Measurements from ENCODE around the gene SNTB2. TPM values are rescaled to one million over a fixed set of nuclear protein-coding genes. Genes with fewer than 3 reads are reported as not detected.
A peak's percentile ranks its signal among the peaks of the same experiment; 100 is the strongest.
"Not testable (repeated sequence)": the region's sequence is repeated elsewhere in the genome, so short reads cannot be mapped to it uniquely, and the experiment has no call there.

SNTB2 gene
- total and polyA plus RNA-seq, 9 of the 15 experiments (the other 6 are each of a cell fraction or from before 2014, with no cell fraction given), result 1.2 to 13.7 (median 5.7) TPM

DNA sequence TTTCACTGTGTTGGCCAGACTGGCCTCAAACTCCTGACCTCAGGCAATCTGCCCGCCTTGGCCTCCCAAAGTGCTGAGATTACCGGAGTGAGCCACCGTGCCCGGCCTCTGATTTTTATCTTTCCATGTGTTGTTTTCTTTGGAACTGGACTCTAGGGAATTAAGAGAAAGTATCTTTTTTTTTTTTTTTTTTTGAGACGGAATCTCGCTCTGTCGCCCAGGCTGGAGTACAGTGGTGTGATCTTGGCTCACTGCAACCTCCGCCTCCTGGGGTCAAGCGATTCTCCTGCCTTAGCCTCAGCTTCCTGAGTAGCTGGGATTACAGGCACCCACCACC, 72.4 kb downstream of the SNTB2 start:
- H2AFZ ChIP-seq (ENCODE audit: low read depth, low read length); H3K4me2 ChIP-seq (ENCODE audit: insufficient read depth, low read length); DNase-seq (ENCODE audit: extremely low read depth in 1 of 4, low spot score in 3 of 4); CTCF ChIA-PET (ENCODE audit: low intra/inter-chr PET ratio); H3K4me1 ChIP-seq (replicated peaks in 1 of 2; ENCODE audit: control insufficient read depth in 2 of 2, insufficient read depth in 2 of 2, low read length in 2 of 2); intact Hi-C loops (cut with micrococcal nuclease); H3K27me3 ChIP-seq (ENCODE audit: control insufficient read depth in 2 of 2, insufficient read depth in 2 of 2, low read length in 2 of 2); H3K9me3 ChIP-seq (replicated peaks; ENCODE audit: control insufficient read depth, insufficient read depth, low read depth, low read length); FAIRE-seq; H3K9me1 ChIP-seq (ENCODE audit: control insufficient read depth, insufficient read depth, low read length); H3K79me2 ChIP-seq (ENCODE audit: control insufficient read depth, insufficient read depth, low read length); ATAC-seq; H3K27ac ChIP-seq (ENCODE audit: extremely low read depth, low read depth, low read length); H3K36me3 ChIP-seq (ENCODE audit: control insufficient read depth, insufficient read depth, low read length); in situ Hi-C loops (cut with MboI); BruUV-seq (replicated peaks); H3K4me3 ChIP-seq; H4K20me1 ChIP-seq (replicated peaks; ENCODE audit: control insufficient read depth, insufficient read depth, low read length): not testable (repeated sequence)
- POLR2A ChIA-PET, result interaction anchor here (0.9 to 1.1 kb wide), 2 partner anchors 8 to 15 kb away, joined by 3 to 4 read pairs; no protein-coding TSS in a partner anchor
- 82% methylated on average over 6 of the region's 9 CpGs for WGBS (ENCODE audit: insufficient coverage, low coverage, missing lambda C conversion rate)
- H3K9ac ChIP-seq (ENCODE audit: insufficient read depth in 1 of 2, low read depth in 2 of 2, low read length in 2 of 2), result 0 out of 4 replicates have a peak overlapping the region, but pooled peaks of 1 of the 2 experiments have one; percentile 8

GRCh38 chr16:69260019-69260418, 73.1 kb downstream of the SNTB2 start:
- H3K27ac ChIP-seq (ENCODE audit: extremely low read depth, low read depth, low read length), result no peak overlapping the region
- no peaks in the 10 kb centered on the region for H3K9me1 ChIP-seq (ENCODE audit: control insufficient read depth, insufficient read depth, low read length)
- WGBS (ENCODE audit: insufficient coverage, low coverage, missing lambda C conversion rate), result 33% methylated on average over 4 of the region's 4 CpGs
- no peak overlapping the region for H2AFZ ChIP-seq (ENCODE audit: low read depth, low read length)
- H3K36me3 ChIP-seq (ENCODE audit: control insufficient read depth, insufficient read depth, low read length), result peaks cover 7% of the 10 kb centered on the region; the same call in 1 of the 3 replicates
- H3K9ac ChIP-seq (ENCODE audit: insufficient read depth in 1 of 2, low read depth in 2 of 2, low read length in 2 of 2), result no peak overlapping the region
- TF ChIP-seq, protein P1, sequence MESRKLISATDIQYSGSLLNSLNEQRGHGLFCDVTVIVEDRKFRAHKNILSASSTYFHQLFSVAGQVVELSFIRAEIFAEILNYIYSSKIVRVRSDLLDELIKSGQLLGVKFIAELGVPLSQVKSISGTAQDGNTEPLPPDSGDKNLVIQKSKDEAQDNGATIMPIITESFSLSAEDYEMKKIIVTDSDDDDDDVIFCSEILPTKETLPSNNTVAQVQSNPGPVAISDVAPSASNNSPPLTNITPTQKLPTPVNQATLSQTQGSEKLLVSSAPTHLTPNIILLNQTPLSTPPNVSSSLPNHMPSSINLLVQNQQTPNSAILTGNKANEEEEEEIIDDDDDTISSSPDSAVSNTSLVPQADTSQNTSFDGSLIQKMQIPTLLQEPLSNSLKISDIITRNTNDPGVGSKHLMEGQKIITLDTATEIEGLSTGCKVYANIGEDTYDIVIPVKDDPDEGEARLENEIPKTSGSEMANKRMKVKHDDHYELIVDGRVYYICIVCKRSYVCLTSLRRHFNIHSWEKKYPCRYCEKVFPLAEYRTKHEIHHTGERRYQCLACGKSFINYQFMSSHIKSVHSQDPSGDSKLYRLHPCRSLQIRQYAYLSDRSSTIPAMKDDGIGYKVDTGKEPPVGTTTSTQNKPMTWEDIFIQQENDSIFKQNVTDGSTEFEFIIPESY (CRISPR knock-in tag; IDR thresholded peaks at IDR 0.05), result 0 out of 2 replicates have a peak, but pooled peaks have one; percentile 41
- TF ChIP-seq, protein P2, sequence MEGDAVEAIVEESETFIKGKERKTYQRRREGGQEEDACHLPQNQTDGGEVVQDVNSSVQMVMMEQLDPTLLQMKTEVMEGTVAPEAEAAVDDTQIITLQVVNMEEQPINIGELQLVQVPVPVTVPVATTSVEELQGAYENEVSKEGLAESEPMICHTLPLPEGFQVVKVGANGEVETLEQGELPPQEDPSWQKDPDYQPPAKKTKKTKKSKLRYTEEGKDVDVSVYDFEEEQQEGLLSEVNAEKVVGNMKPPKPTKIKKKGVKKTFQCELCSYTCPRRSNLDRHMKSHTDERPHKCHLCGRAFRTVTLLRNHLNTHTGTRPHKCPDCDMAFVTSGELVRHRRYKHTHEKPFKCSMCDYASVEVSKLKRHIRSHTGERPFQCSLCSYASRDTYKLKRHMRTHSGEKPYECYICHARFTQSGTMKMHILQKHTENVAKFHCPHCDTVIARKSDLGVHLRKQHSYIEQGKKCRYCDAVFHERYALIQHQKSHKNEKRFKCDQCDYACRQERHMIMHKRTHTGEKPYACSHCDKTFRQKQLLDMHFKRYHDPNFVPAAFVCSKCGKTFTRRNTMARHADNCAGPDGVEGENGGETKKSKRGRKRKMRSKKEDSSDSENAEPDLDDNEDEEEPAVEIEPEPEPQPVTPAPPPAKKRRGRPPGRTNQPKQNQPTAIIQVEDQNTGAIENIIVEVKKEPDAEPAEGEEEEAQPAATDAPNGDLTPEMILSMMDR (IDR thresholded peaks at IDR 0.05 in 2 of 3, conservative IDR thresholded peaks at IDR 0.05 in 1 of 3; ENCODE audit: insufficient read depth in 2 of 3, low read depth in 1 of 3, low read length in 3 of 3), result peak; percentile 10 to 27 (median 19); a peak in 2 of 6 replicates
- TF ChIP-seq ZNF778 (CRISPR knock-in tag; IDR thresholded peaks at IDR 0.05), result no peak
- no peaks in the 10 kb centered on the region for H4K20me1 ChIP-seq (replicated peaks; ENCODE audit: control insufficient read depth, insufficient read depth, low read length)
- BruUV-seq (replicated peaks), result no TSS peak
- H3K4me2 ChIP-seq (ENCODE audit: insufficient read depth, low read length), result no peak overlapping the region
- no peaks in the 10 kb centered on the region for H3K9me3 ChIP-seq (replicated peaks; ENCODE audit: control insufficient read depth, insufficient read depth, low read depth, low read length)
- H3K4me1 ChIP-seq (replicated peaks in 1 of 2; ENCODE audit: control insufficient read depth in 2 of 2, insufficient read depth in 2 of 2, low read length in 2 of 2), result no peaks in the 10 kb centered on the region; a peak in 1 of 5 replicates
- intact Hi-C loops (cut with micrococcal nuclease), result no loop called here
- ChIA-PET POLR2A (interaction anchor here (0.9 to 1.1 kb wide), 2 partner anchors 9 to 16 kb away, joined by 3 to 4 read pairs; no protein-coding TSS in a partner anchor), CTCF (ENCODE audit: low intra/inter-chr PET ratio) (no interaction called here)
- no peaks in the 10 kb centered on the region for H3K27me3 ChIP-seq (ENCODE audit: control insufficient read depth in 2 of 2, insufficient read depth in 2 of 2, low read length in 2 of 2)
- peak; percentile 67 for ATAC-seq
- in situ Hi-C loops (cut with MboI), result no loop called here
- no peak for DNase-seq (ENCODE audit: extremely low read depth in 1 of 4, low spot score in 3 of 4)
- FAIRE-seq, result no peak
- H3K79me2 ChIP-seq (ENCODE audit: control insufficient read depth, insufficient read depth, low read length), result no peaks in the 10 kb centered on the region
- H3K4me3 ChIP-seq, result no peak overlapping the region

Measured in K562 (cell line).